ENCODE measurements around the gene RPTOR.

DNA sequence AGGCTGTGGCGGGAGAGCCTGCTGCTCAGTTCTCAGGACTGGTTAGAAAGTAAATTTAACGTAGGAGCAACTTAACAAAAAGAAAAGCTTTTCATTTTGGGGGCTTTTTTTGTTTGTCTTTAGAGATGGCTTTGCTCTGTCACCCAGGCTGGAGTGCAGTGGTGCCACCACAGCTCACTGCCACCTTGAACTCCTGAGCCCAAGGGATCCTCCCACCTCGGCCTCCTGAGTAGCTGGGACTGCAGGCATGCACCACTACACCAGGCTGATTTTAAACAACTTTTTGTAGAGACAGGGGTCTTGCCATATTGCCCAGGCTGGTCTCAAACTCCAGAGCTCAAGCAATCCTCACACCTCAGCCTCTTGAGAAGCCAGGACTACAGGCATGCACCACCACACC lies 205.0 kb downstream of the RPTOR start:
- TF ChIP-seq ZNF621 (tag by site-specific recombination; IDR thresholded peaks at IDR 0.05) (no peak), ZFP41 (tag by site-specific recombination; IDR thresholded peaks at IDR 0.05; ENCODE audit: borderline replicate concordance) (no peak)
- TF ChIP-seq, protein P1, sequence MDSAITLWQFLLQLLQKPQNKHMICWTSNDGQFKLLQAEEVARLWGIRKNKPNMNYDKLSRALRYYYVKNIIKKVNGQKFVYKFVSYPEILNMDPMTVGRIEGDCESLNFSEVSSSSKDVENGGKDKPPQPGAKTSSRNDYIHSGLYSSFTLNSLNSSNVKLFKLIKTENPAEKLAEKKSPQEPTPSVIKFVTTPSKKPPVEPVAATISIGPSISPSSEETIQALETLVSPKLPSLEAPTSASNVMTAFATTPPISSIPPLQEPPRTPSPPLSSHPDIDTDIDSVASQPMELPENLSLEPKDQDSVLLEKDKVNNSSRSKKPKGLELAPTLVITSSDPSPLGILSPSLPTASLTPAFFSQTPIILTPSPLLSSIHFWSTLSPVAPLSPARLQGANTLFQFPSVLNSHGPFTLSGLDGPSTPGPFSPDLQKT (IDR thresholded peaks at IDR 0.05; ENCODE audit: borderline replicate concordance, low read depth, low read length): no peak
